Upper lobe of left lung (tissue), 6 donors: ENCODE results near the gene MX2. TPM values are rescaled to one million over a fixed set of nuclear protein-coding genes. Genes with fewer than 3 reads are reported as not detected.

Experiments
- ATAC-seq, 2 donors: fragments of 200-7000 bp; cut with Tn5 transposase; one replicate each; pipeline ENCODE4 v1.9.1; 2022; ENCODE audit warnings: mild to moderate bottlenecking in 2 of 2, moderate library complexity in 2 of 2; ENCODE audit not compliant: low FRiP score in 2 of 2
- DNase-seq, 2 donors: peaks; one replicate each; pipeline ENCODE4 v3.0.0-alpha.2; 2019 to 2020
- H3K27ac ChIP-seq, 4 donors: fragments of 200-600 bp; sonication (generic); one replicate each; pipeline ENCODE4 v1.5.1; 2016 to 2019
- H3K27me3 ChIP-seq, 4 donors: fragments of 200-600 bp; sonication (generic); one replicate each; pipeline ENCODE4 v1.5.1; 2017 to 2019
- H3K36me3 ChIP-seq, 4 donors: fragments of 200-600 bp; sonication (generic); one replicate each; pipeline ENCODE4 v1.5.1; 2016 to 2019
- H3K4me1 ChIP-seq, 4 donors: fragments of 200-600 bp; sonication (generic); one replicate each; pipeline ENCODE4 v1.5.1; 2018 to 2019
- H3K4me3 ChIP-seq, 4 donors: fragments of 200-600 bp; sonication (generic); one replicate each; pipeline ENCODE4 v1.5.1; 2017 to 2019; ENCODE audit warnings: mild to moderate bottlenecking in 2 of 4, moderate library complexity in 1 of 4
- H3K9me3 ChIP-seq, 4 donors: fragments of 200-600 bp; sonication (generic); one replicate each; pipeline ENCODE4 v1.5.1; 2018 to 2019
- EP300 ChIP-seq, 4 donors: sonication (generic); formaldehyde crosslinking; IDR thresholded peaks; one replicate each; pipeline ENCODE4 v1.5.1; 2017; ENCODE audit warnings: antibody characterized with exemption in 4 of 4, control low read depth in 2 of 4
- POLR2A ChIP-seq, 4 donors: fragments of 450-650 bp; IDR thresholded peaks; one replicate each; pipeline ENCODE4 v1.5.1; 2016 to 2017; ENCODE audit warnings: antibody characterized with exemption in 4 of 4, mild to moderate bottlenecking in 2 of 4
- POLR2AphosphoS5 ChIP-seq, 2 donors: sonication (generic); formaldehyde crosslinking; IDR thresholded peaks; one replicate each; pipeline ENCODE4 v1.5.1; 2017; ENCODE audit warnings: antibody characterized with exemption in 2 of 2
- WGBS, 2 donors: methylation state at CpG; one replicate each; pipeline ENCODE4 v1.1.5; 2017 to 2018; 5-methylcytosine and 5-hydroxymethylcytosine counted together
- total RNA-seq, 6 donors: library from RNA; depleted of rRNA in 4 of 6; stranded (reverse); fragments of >200 nt in 4 of 6; gene quantifications; one replicate each; pipeline versions ENCODE4 v1.1.0 to v1.2.1, GENCODE V29; 2016 to 2021
- TF ChIP-seq, protein P1 (sequence below), 6 experiments: fragments of 450-650 bp in 4 of 6; fragments of 200-600 bp in 2 of 6; sonication (generic) in 2 of 6; IDR thresholded peaks; one replicate each; pipeline ENCODE4 v1.5.1; 2016 to 2019; ENCODE audit warnings: antibody characterized with exemption in 6 of 6
- donor health status: DM: no; HTN: no; CAD: no; lungs with moderate emphysema.
- donor health status: DM: no; HTN: yes; CAD: no; lungs with severe emphysema.

The MX2 gene
- total RNA-seq, 6 donors from 2014 or later = 5.8 to 37.2 (median 25.8) TPM

GRCh38 chr21:41449613-41450012, 87.8 kb downstream of the MX2 start:
- Histone ChIP-seq H3K27ac (no peak overlapping the region), H3K4me3 (no peak overlapping the region), H3K9me3 (no peaks in the 10 kb centered on the region), H3K4me1 (no peaks in the 10 kb centered on the region), H3K27me3 (no peaks in the 10 kb centered on the region), H3K36me3 (peaks cover 18 to 92% (median 49%) of the 10 kb centered on the region in 4 donors)
- WGBS, 2 donors = 95 to 96% methylated on average over 3 to 5 of the region's 5 CpGs
- DNase-seq (no peak), ATAC-seq (no peak)
- TF ChIP-seq POLR2A (IDR thresholded peaks at IDR 0.05) (no peak), POLR2AphosphoS5 (IDR thresholded peaks at IDR 0.05) (no peak)
- TF ChIP-seq, protein P1, sequence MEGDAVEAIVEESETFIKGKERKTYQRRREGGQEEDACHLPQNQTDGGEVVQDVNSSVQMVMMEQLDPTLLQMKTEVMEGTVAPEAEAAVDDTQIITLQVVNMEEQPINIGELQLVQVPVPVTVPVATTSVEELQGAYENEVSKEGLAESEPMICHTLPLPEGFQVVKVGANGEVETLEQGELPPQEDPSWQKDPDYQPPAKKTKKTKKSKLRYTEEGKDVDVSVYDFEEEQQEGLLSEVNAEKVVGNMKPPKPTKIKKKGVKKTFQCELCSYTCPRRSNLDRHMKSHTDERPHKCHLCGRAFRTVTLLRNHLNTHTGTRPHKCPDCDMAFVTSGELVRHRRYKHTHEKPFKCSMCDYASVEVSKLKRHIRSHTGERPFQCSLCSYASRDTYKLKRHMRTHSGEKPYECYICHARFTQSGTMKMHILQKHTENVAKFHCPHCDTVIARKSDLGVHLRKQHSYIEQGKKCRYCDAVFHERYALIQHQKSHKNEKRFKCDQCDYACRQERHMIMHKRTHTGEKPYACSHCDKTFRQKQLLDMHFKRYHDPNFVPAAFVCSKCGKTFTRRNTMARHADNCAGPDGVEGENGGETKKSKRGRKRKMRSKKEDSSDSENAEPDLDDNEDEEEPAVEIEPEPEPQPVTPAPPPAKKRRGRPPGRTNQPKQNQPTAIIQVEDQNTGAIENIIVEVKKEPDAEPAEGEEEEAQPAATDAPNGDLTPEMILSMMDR (IDR thresholded peaks at IDR 0.05) = no peak

- no peak for TF ChIP-seq POLR2AphosphoS5 (IDR thresholded peaks at IDR 0.05)
- TF ChIP-seq EP300 (IDR thresholded peaks at IDR 0.05) = no peak
- no peak for TF ChIP-seq POLR2A (IDR thresholded peaks at IDR 0.05)
- TF ChIP-seq, protein P1 (IDR thresholded peaks at IDR 0.05) = no peak
- Histone ChIP-seq H3K9me3 (no peaks in the 10 kb centered on the region), H3K27ac (no peak overlapping the region), H3K36me3 (peaks cover 11 to 92% (median 45%) of the 10 kb centered on the region in 4 donors), H3K27me3 (no peaks in the 10 kb centered on the region), H3K4me3 (no peak overlapping the region), H3K4me1 (no peaks in the 10 kb centered on the region)
- DNase-seq = peak in 1 of 2 donors; percentile 37
- no peak for ATAC-seq
- 83 to 85% methylated on average over 14 to 15 of the region's 16 CpGs for WGBS, 2 donors
Measured at GRCh38 chr21:41451753-41452676, 90.2 kb downstream of the MX2 start.

DNA sequence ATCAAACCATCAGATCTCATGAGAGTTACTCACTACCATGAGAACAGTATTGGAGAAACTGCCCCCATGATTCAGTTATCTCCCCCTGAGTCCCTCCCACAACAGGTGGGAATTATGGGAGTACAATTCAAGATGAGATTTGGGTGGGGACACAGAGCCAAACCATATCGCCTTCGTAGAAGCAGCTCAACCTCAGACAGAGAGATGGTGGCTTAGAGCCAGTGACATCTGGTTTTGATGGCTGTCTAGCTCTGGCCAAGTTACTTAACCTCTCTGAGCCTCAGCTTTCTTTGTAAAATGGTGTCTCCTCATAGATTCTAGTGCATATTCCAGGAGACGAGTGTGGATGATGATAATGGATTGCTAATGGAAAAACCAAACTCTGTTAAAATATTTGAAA, 91.4 kb downstream of the MX2 start:
- Histone ChIP-seq H3K9me3 (no peaks in the 10 kb centered on the region), H3K4me1 (no peaks in the 10 kb centered on the region), H3K27me3 (no peaks in the 10 kb centered on the region), H3K36me3 (peaks cover 11 to 92% (median 47%) of the 10 kb centered on the region in 4 donors), H3K4me3 (no peak overlapping the region), H3K27ac (no peak overlapping the region)
- ATAC-seq = no peak
- 78 to 100% methylated on average over 3 of the region's 3 CpGs for WGBS, 2 donors
- DNase-seq = no peak
- TF ChIP-seq EP300 (IDR thresholded peaks at IDR 0.05) = no peak
- no peak for TF ChIP-seq POLR2AphosphoS5 (IDR thresholded peaks at IDR 0.05)
- no peak for TF ChIP-seq POLR2A (IDR thresholded peaks at IDR 0.05)
- TF ChIP-seq, protein P1 (IDR thresholded peaks at IDR 0.05) = no peak

DNA sequence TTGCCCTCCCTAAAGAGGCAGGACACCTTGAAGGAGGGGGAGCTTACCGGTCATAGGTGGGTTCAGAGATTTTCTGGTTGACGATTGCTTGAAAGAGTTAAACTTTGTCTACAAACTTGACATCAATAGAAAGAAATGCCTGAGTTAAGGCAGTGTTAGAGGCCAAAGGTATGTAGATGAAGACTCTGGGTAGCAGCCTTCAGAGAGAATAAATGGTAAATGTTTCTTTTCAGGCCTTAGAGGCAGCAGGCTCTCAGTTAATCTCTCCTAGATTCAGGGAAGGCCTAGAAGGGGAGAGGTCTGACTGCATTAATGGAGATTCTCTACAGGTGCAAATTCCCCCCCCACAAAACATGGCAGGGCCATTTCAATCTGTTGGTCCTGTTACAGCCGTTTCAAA, 91.9 kb downstream of the MX2 start:
- H3K27me3 ChIP-seq = no peaks in the 10 kb centered on the region
- H3K4me1 ChIP-seq = no peaks in the 10 kb centered on the region
- ATAC-seq (no peak), DNase-seq (no peak)
- WGBS, 2 donors = 58 to 84% methylated on average over 3 of the region's 3 CpGs
- no peak overlapping the region for H3K27ac ChIP-seq
- H3K4me3 ChIP-seq = no peak overlapping the region
- H3K36me3 ChIP-seq = peaks cover 15 to 92% (median 51%) of the 10 kb centered on the region in 4 donors
- TF ChIP-seq, protein P1 (IDR thresholded peaks at IDR 0.05) = no peak
- TF ChIP-seq EP300 (IDR thresholded peaks at IDR 0.05) (no peak), POLR2A (IDR thresholded peaks at IDR 0.05) (no peak), POLR2AphosphoS5 (IDR thresholded peaks at IDR 0.05) (no peak)
- no peaks in the 10 kb centered on the region for H3K9me3 ChIP-seq
